Brain microvascular endothelial cell (primary cell): Measurements from ENCODE around the gene SHD.

ENCODE experiments used
- DNase-seq: peaks from one replicate; pipeline ENCODE4 v3.0.0-alpha.2; 2020
- H3K27ac ChIP-seq: fragments of 250-450 bp; sonication (Bioruptor Pico); 2 replicates; pipeline ENCODE4 v1.5.1; 2020; ENCODE audit warnings: mild to moderate bottlenecking, moderate library complexity
- H3K27me3 ChIP-seq: fragments of 250-450 bp; sonication (Bioruptor Pico); replicated peaks from 2 replicates; pipeline ENCODE4 v1.5.1; 2020; ENCODE audit warnings: mild to moderate bottlenecking
- H3K36me3 ChIP-seq: fragments of 250-450 bp; sonication (Bioruptor Pico); replicated peaks from 2 replicates; pipeline ENCODE4 v1.5.1; 2020; ENCODE audit warnings: mild to moderate bottlenecking
- H3K4me3 ChIP-seq: 2 replicates; pipeline ENCODE4 v1.5.1; 2011; ENCODE audit warnings: low read depth, mild to moderate bottlenecking, control low read depth, low read length, moderate library complexity
- CTCF ChIP-seq: IDR thresholded peaks from 2 replicates; pipeline ENCODE4 v1.5.1; 2011; ENCODE audit warnings: low read depth, mild to moderate bottlenecking, moderate library complexity, low read length, control low read depth, inconsistent platforms; ENCODE audit errors: missing control alignments
- in situ Hi-C: cut with HindIII; loops from 2 replicates; pipeline ENCODE4 v1.10.0; 2017; ENCODE audit warnings: low sequenced_read_pairs, low pct_ligation_motif_present

SHD gene

GRCh38 chr19:4320419-4320818, 41.4 kb downstream of the SHD start:
- in situ Hi-C loops, result no loop called here
- no peak for TF ChIP-seq CTCF
- Histone ChIP-seq H3K4me3 (no peak overlapping the region), H3K27ac (no peak overlapping the region), H3K36me3 (peaks cover 4% of the 10 kb centered on the region), H3K27me3 (no peaks in the 10 kb centered on the region)
- DNase-seq, result no peak

GRCh38 chr19:4322942-4323665, 44.0 kb downstream of the SHD start:
- TF ChIP-seq CTCF, result no peak
- Histone ChIP-seq H3K4me3 (no peak overlapping the region), H3K27me3 (no peaks in the 10 kb centered on the region), H3K27ac (no peak overlapping the region), H3K36me3 (peaks cover 2% of the 10 kb centered on the region)
- in situ Hi-C loops, result no loop called here
- DNase-seq, result no peak

DNA sequence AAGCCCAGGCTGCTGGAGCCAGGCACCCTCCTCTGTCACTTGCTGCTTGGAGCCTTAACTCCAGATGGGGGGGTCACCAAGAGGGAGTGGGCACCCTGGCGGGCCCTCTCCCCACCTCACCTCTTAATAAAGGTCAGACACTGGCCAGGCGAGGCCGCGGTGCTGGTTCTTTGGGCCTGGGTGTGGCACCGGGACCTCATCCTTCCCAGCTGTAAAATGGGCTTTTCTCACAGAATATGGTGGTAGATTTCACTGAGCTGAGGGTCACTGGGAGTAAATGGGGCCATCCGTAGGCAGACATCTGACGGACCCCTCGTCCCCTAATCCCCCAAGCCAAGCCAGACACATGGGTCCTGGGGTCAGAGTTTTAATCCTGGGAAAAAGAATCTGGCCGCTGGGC, 44.6 kb downstream of the SHD start:
- Histone ChIP-seq H3K27me3 (no peaks in the 10 kb centered on the region), H3K4me3 (no peak overlapping the region), H3K36me3 (no peaks in the 10 kb centered on the region), H3K27ac (no peak overlapping the region)
- no peak for DNase-seq
- in situ Hi-C loops, result no loop called here
- no peak for TF ChIP-seq CTCF

DNA sequence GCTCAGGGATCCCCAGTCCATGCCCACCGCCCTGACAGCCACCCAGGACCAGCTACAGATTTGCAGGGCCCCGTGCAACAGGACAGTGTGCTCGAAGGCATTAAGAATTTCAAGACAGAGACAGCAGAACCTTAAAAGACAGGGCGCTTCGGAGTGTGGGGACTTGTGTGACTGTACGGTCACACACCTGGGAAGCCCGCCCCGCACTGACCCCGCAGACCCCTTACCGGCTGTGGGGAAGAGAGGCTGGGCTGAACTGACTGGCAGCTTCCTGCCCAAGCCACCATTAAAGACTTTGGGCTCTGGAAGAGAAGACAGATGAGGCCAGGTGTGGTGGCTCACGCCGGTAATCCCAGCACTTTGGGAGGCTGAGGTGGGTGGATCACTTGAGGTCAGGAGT, 45.2 kb downstream of the SHD start:
- H3K36me3 ChIP-seq, result no peaks in the 10 kb centered on the region
- in situ Hi-C loops, result no loop called here
- no peak for DNase-seq
- H3K4me3 ChIP-seq, result no peak overlapping the region
- H3K27ac ChIP-seq, result no peak overlapping the region
- no peak for TF ChIP-seq CTCF
- H3K27me3 ChIP-seq, result no peaks in the 10 kb centered on the region

GRCh38 chr19:4326215-4326836, 47.3 kb downstream of the SHD start:
- DNase-seq, result no peak
- no peak overlapping the region for H3K4me3 ChIP-seq
- H3K27me3 ChIP-seq, result no peaks in the 10 kb centered on the region
- H3K27ac ChIP-seq, result no peak overlapping the region
- in situ Hi-C loops, result no loop called here
- no peaks in the 10 kb centered on the region for H3K36me3 ChIP-seq
- TF ChIP-seq CTCF, result no peak
